K562 (cell line): ENCODE data around the gene SETDB1. TPM values are rescaled to one million over a fixed set of nuclear protein-coding genes. Genes with fewer than 3 reads are reported as not detected.

ENCODE experiments used
- ARID2 ChIP-seq: fragments of 450-650 bp; IDR thresholded peaks from 2 replicates; pipeline ENCODE4 v1.6.1; 2017; ENCODE audit warnings: antibody characterized with exemption, mild to moderate bottlenecking
- DMBX1 ChIP-seq: fragments of 250-450 bp; sonication (Bioruptor Pico); IDR thresholded peaks from 2 replicates; pipeline ENCODE4 v1.8.0; 2022; ENCODE audit warnings: inconsistent platforms, mild to moderate bottlenecking, moderate library complexity, borderline replicate concordance
- EHMT2 ChIP-seq: fragments of 450-650 bp; IDR thresholded peaks from 2 replicates; pipeline ENCODE4 v1.6.1; 2018; ENCODE audit warnings: antibody characterized with exemption
- FOXK1 ChIP-seq: sonication (generic); formaldehyde crosslinking; IDR thresholded peaks from 2 replicates; pipeline ENCODE4 v1.8.0; 2022; ENCODE audit warnings: missing genetic modification reagents, mild to moderate bottlenecking, borderline replicate concordance
- HDAC8 ChIP-seq: fragments of 450-650 bp; IDR thresholded peaks from 2 replicates; pipeline ENCODE4 v1.6.1; 2016; ENCODE audit warnings: mild to moderate bottlenecking, missing genetic modification characterization, moderate library complexity, missing compliant biosample characterization
- HDGF ChIP-seq: fragments of 450-650 bp; IDR thresholded peaks from 2 replicates; pipeline ENCODE4 v1.6.1; 2016
- MCM3 ChIP-seq: fragments of 450-650 bp; IDR thresholded peaks from 2 replicates; pipeline ENCODE4 v1.6.1; 2016
- MCM5 ChIP-seq: fragments of 450-650 bp; IDR thresholded peaks from 2 replicates; pipeline ENCODE4 v1.6.1; 2016; ENCODE audit warnings: low read depth
- PRPF4 ChIP-seq: fragments of 200-400 bp; formaldehyde crosslinking; IDR thresholded peaks from one replicate; pipeline ENCODE4 v1.6.1; 2017; ENCODE audit warnings: low read length, low read depth, mild to moderate bottlenecking; ENCODE audit not compliant: insufficient read depth, poor library complexity, severe bottlenecking
- RAD21 ChIP-seq, 2 experiments: fragments of 250-450 bp in 1 of 2; fragments of 450-650 bp in 1 of 2; sonication (Bioruptor Pico) in 1 of 2; formaldehyde crosslinking in 1 of 2; IDR thresholded peaks in 1 of 2; conservative IDR thresholded peaks in 1 of 2; 2 replicates each; pipeline versions ENCODE4 v1.4.0 to v1.8.0; 2020 to 2022; ENCODE audit warnings: mild to moderate bottlenecking in 2 of 2, moderate library complexity in 1 of 2
- RCOR1 ChIP-seq, 2 experiments: IDR thresholded peaks; 2 replicates each; pipeline ENCODE4 v1.6.1; 2012; ENCODE audit warnings: low read depth in 2 of 2, low read length in 2 of 2, borderline replicate concordance in 1 of 2, improper control_type of control experiment in 1 of 2
- SMAD4 ChIP-seq: fragments of 250-450 bp; sonication (Bioruptor Pico); conservative IDR thresholded peaks from 2 replicates; pipeline ENCODE4 v1.8.0; 2021; ENCODE audit warnings: inconsistent platforms, mild to moderate bottlenecking, moderate library complexity
- SP1 ChIP-seq: sonication (generic); formaldehyde crosslinking; IDR thresholded peaks from 2 replicates; pipeline ENCODE4 v1.8.1; 2022; ENCODE audit warnings: mild to moderate bottlenecking, missing genetic modification reagents
- SUPT5H ChIP-seq: fragments of 450-650 bp; IDR thresholded peaks from 2 replicates; pipeline ENCODE4 v1.6.1; 2016
- TCF3 ChIP-seq: sonication (generic); formaldehyde crosslinking; IDR thresholded peaks from 2 replicates; pipeline ENCODE4 v1.4.0; 2020; ENCODE audit warnings: mild to moderate bottlenecking, missing genetic modification reagents
- ZFP36 ChIP-seq: fragments of 150-350 bp; IDR thresholded peaks from 2 replicates; pipeline ENCODE4 v1.6.1; 2018; ENCODE audit warnings: low read length, low read depth; ENCODE audit not compliant: partially characterized antibody
- ZNF212 ChIP-seq: fragments of 450-650 bp; formaldehyde crosslinking; IDR thresholded peaks from 2 replicates; pipeline ENCODE4 v1.4.0; 2020; ENCODE audit warnings: mild to moderate bottlenecking
- polyA plus RNA-seq, 8 experiments: library from polyadenylated mRNA; depleted of rRNA in 4 of 8; stranded (reverse) in 5 of 8; unstranded in 3 of 8; fragments of >200 nt; fragmentation: Nextera tagmentation in 2 of 8; fragmentation: Illumina TruSeq in 1 of 8; extraction: Ambion mirVana in 2 of 8; extraction: Trizol in 1 of 8; gene quantifications; 2 replicates each; pipeline versions ENCODE4 v1.2.1 to v1.2.3, GENCODE V29; 2011 to 2014; ENCODE audit warnings: inconsistent platforms in 1 of 8, missing spikeins in 1 of 8
- total RNA-seq, 7 experiments: library from RNA; depleted of rRNA in 6 of 7; stranded (reverse); fragments of >200 nt in 6 of 7; fragmentation: Illumina TruSeq in 2 of 7; extraction: Trizol in 2 of 7; gene quantifications; 2 replicates each; pipeline versions ENCODE4 v1.2.1 to v1.2.3, GENCODE V29; 2011 to 2021; ENCODE audit warnings: low replicate concordance in 1 of 7
- TF ChIP-seq, protein P1 (sequence below), 2 experiments: IDR thresholded peaks; 2 replicates each; pipeline ENCODE4 v1.6.1; 2012; ENCODE audit warnings: improper control_type of control experiment in 2 of 2, low read depth in 2 of 2, low read length in 2 of 2, borderline replicate concordance in 1 of 2
- TF ChIP-seq, protein P2 (sequence below): fragments of 450-650 bp; IDR thresholded peaks from 2 replicates; pipeline ENCODE4 v1.6.1; 2017; ENCODE audit warnings: antibody characterized with exemption, mild to moderate bottlenecking
- TF ChIP-seq, protein P3 (sequence below): sonication (generic); formaldehyde crosslinking; IDR thresholded peaks from 2 replicates; pipeline ENCODE4 v1.8.0; 2022; ENCODE audit warnings: mild to moderate bottlenecking, missing genetic modification reagents

The SETDB1 gene
- total and polyA plus RNA-seq, 9 of the 15 experiments (the other 6 are each of a cell fraction or from before 2014, with no cell fraction given), result 21.5 to 64.4 (median 42.0) TPM

DNA sequence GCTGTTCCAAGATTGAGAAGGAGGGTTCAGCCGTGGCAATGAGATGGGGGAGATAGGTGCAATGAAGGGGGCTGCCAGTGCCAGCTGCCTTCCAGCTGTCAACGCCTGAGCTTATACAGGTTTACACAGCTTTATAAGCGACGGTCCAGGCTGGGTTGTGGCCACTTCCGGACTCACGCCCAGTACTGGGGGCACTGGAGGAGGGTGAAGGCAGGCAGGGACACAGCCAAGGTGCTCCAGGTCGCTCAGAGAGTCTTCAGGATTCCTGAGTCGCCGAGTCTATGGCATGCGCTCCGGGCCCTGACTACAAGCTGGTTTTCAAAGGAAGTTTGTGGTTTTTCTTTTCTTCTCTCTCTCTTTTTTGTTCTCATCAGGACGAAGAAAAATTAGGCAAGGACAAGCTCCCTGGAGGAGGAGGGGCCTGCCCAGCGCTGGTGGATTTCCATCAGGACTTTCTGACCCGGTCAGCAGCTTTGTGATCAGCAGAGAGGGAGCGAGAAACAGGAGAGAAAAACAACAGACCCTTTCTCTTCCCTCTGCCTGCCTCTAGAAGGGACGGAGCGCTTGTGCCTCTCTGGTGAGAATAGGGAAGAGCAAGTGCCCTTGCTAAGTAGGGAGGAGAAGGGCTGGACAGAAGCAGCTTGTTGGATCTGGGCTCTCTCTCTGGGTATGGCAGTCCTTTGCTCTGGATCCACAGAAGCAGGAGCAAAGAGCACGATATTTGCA lies 80.3 kb downstream of the SETDB1 start, which contains the start of gene MINDY1 (continued):
- TF ChIP-seq, protein P1, sequence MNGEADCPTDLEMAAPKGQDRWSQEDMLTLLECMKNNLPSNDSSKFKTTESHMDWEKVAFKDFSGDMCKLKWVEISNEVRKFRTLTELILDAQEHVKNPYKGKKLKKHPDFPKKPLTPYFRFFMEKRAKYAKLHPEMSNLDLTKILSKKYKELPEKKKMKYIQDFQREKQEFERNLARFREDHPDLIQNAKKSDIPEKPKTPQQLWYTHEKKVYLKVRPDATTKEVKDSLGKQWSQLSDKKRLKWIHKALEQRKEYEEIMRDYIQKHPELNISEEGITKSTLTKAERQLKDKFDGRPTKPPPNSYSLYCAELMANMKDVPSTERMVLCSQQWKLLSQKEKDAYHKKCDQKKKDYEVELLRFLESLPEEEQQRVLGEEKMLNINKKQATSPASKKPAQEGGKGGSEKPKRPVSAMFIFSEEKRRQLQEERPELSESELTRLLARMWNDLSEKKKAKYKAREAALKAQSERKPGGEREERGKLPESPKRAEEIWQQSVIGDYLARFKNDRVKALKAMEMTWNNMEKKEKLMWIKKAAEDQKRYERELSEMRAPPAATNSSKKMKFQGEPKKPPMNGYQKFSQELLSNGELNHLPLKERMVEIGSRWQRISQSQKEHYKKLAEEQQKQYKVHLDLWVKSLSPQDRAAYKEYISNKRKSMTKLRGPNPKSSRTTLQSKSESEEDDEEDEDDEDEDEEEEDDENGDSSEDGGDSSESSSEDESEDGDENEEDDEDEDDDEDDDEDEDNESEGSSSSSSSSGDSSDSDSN (IDR thresholded peaks at IDR 0.05; ENCODE audit: borderline replicate concordance in 1 of 2, low read depth in 2 of 2, low read length in 2 of 2), result 0 out of 4 replicates have a peak, but pooled peaks have one; percentile 23 to 68
- TF ChIP-seq PRPF4 (no peak), ZNF212 (no peak), FOXK1 (CRISPR knock-in tag) (no peak), RAD21 (CRISPR knock-in tag; conservative IDR thresholded peaks at IDR 0.05 in 1 of 2, IDR thresholded peaks at IDR 0.05 in 1 of 2) (peak; percentile 47 to 75), MCM5 (no peak), EHMT2 (no peak), ARID2 (no peak), SP1 (CRISPR knock-in tag) (0 out of 2 replicates have a peak, but pooled peaks have one; percentile 26), HDGF (0 out of 2 replicates have a peak, but pooled peaks have one; percentile 9), SUPT5H (peak; percentile 43; the same call in 1 of the 2 replicates), HDAC8 (no peak), ZFP36 (peak; percentile 5), SMAD4 (CRISPR knock-in tag) (0 out of 2 replicates have a peak, but pooled peaks have one; percentile 30), DMBX1 (0 out of 2 replicates have a peak, but pooled peaks have one; percentile 18), RCOR1 (IDR thresholded peaks at IDR 0.05; ENCODE audit: borderline replicate concordance in 1 of 2, low read depth in 2 of 2, low read length in 2 of 2) (peak in 1 of 2 experiments; percentile 59; a peak in 2 of 4 replicates), MCM3 (no peak), TCF3 (CRISPR knock-in tag) (no peak)
- TF ChIP-seq, protein P2, sequence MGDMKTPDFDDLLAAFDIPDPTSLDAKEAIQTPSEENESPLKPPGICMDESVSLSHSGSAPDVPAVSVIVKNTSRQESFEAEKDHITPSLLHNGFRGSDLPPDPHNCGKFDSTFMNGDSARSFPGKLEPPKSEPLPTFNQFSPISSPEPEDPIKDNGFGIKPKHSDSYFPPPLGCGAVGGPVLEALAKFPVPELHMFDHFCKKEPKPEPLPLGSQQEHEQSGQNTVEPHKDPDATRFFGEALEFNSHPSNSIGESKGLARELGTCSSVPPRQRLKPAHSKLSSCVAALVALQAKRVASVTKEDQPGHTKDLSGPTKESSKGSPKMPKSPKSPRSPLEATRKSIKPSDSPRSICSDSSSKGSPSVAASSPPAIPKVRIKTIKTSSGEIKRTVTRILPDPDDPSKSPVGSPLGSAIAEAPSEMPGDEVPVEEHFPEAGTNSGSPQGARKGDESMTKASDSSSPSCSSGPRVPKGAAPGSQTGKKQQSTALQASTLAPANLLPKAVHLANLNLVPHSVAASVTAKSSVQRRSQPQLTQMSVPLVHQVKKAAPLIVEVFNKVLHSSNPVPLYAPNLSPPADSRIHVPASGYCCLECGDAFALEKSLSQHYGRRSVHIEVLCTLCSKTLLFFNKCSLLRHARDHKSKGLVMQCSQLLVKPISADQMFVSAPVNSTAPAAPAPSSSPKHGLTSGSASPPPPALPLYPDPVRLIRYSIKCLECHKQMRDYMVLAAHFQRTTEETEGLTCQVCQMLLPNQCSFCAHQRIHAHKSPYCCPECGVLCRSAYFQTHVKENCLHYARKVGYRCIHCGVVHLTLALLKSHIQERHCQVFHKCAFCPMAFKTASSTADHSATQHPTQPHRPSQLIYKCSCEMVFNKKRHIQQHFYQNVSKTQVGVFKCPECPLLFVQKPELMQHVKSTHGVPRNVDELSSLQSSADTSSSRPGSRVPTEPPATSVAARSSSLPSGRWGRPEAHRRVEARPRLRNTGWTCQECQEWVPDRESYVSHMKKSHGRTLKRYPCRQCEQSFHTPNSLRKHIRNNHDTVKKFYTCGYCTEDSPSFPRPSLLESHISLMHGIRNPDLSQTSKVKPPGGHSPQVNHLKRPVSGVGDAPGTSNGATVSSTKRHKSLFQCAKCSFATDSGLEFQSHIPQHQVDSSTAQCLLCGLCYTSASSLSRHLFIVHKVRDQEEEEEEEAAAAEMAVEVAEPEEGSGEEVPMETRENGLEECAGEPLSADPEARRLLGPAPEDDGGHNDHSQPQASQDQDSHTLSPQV, result 0 out of 2 replicates have a peak, but pooled peaks have one; percentile 61
- TF ChIP-seq, protein P3, sequence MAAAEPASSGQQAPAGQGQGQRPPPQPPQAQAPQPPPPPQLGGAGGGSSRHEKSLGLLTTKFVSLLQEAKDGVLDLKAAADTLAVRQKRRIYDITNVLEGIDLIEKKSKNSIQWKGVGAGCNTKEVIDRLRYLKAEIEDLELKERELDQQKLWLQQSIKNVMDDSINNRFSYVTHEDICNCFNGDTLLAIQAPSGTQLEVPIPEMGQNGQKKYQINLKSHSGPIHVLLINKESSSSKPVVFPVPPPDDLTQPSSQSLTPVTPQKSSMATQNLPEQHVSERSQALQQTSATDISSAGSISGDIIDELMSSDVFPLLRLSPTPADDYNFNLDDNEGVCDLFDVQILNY (CRISPR knock-in tag), result no peak
